Hindlimb muscle (tissue), 1 donor: ENCODE data around the gene ADAMTSL5. TPM values are rescaled to one million over a fixed set of nuclear protein-coding genes. Genes with fewer than 3 reads are reported as not detected.
A peak's percentile ranks its signal among the peaks of the same experiment; 100 is the strongest.
"Not testable (repeated sequence)": the region's sequence is repeated elsewhere in the genome, so short reads cannot be mapped to it uniquely, and the experiment has no call there.

ENCODE experiments used
- DNase-seq: peaks from one replicate; pipeline ENCODE4 v3.0.0-alpha.2; 2013
- polyA plus RNA-seq: library from polyadenylated mRNA; unstranded; fragments of 120-200 nt; gene quantifications from one replicate; pipeline ENCODE4 v1.2.1, GENCODE V29; 2013; ENCODE audit not compliant: insufficient read length

ADAMTSL5 gene
- polyA plus RNA-seq, 1 donor: 17.0 TPM

DNA sequence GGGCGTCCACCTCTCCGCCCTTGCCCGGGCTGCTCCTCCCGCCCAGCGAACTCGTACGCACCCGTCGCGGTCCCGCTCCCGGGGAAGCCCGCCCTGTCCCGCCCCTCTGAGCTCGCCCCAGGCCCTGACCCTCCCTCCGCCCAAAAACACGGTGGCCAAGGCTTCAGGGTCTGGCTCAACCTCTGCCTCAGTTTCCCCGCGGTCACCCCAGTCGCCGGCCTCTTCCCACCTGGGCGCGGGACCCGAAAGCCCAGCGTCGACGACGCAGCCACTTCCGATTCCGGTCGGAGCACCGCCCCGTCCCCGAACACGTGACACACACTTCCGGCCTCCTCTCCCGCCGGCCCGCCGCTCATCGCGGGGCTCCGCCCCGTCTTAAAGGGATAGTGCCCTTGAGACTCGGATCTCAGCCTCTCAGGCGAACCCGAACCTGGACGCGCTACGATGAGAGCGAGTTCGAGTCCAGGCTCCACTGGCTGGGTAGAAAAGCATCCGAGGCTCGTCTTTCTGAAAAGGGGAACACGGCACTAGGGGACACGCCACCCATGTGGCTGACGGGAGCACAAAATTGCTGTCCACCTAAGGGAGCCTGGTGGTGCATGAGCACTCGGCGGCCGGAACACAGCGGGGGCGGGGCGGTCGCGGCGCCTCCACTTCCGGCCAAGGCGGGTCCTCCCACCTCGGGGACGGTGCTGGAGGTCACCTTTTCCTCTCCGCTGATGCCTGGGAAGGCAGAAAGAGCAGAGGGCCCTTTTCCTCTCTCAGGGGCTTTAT lies 33.7 kb downstream of the ADAMTSL5 start, which contains the start of gene C19orf25:
C19orf25 (minus strand) TSS at position 282 of the 774 bp plus-strand sequence. CDS start 312 bp downstream, outside the sequence.
- DNase-seq: peak; percentile 95

DNA sequence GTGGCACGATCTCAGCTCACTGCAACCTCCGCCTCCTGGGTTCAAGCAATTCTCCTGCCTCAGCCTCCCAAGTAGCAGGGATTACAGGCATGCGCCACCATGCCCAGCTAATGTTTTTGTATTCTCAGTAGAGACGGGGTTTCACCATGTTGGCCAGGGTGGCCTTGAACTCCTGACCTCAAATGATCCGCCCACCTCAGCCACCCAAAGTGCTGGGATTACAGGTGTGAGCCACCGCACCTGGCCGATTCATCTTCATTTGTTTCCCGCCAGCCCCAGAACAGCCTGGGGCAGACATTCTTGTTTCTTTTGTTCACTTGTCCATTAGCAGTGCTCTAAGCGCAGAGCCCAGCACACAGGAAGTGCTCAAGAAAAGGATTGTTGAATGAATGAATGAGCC lies 35.8 kb downstream of the ADAMTSL5 start:
- not testable (repeated sequence) for DNase-seq

DNA sequence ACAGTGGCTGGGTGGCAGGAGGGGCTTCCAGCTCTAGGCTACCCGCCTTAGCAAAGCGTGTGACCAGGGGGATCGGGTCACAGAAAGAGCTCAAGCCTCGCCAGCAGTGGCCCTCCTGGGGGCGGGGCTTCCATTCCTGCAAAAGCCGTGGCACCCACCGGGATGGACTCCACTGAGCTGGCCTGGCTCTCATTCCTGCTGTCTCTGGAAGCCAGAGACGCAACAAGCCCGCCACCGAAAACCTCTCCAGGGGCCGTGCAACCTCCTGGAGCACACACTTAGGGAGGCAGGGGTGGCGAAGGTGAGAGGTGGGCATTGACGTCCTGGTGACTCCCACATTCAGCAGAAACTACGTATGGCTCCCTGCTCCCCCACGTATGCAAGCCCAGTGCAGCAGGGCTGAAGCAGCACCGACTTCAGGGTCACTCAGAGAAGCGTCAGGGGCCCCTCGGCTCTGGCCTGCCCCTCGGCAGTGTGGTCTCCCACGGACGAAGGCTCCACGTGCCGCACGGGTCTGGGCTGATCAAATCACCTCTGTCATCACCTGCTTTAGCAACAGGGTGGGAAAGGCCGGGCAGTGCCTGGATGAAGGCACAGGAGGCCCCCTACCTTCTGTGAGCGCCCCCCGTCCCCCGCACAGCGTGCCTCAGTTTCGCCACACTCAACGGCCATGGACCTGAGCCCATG lies 36.9 kb downstream of the ADAMTSL5 start:
- DNase-seq: no peak

DNA sequence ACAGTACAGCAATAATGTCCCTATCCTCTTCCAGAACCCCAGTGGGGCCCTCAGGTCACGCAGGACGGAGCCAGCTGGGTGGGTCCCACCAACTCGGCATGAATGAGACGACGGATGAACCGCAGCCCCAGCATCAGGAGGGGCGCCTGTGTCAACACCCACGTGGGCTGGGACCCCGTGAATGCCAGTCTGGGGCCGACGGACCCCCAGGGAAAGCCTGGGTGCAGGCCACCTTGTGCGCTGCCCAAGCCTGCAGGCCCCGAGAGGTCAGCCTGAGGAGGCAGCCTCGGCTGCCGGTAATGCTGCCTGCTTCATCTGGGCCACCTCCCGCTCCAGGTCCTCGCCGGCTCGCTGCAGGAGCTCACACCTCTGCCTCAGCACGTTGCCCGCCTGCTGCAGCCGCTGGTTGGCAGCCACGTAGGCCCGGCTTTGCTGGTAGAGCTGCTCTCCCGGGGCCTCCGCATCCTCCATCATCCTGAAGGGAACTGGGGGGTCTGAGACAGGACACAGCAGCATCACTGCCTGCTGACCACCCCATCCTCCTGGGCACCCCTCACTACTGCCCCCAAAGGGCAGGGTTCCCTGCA lies 38.0 kb downstream of the ADAMTSL5 start:
- no peak for DNase-seq

DNA sequence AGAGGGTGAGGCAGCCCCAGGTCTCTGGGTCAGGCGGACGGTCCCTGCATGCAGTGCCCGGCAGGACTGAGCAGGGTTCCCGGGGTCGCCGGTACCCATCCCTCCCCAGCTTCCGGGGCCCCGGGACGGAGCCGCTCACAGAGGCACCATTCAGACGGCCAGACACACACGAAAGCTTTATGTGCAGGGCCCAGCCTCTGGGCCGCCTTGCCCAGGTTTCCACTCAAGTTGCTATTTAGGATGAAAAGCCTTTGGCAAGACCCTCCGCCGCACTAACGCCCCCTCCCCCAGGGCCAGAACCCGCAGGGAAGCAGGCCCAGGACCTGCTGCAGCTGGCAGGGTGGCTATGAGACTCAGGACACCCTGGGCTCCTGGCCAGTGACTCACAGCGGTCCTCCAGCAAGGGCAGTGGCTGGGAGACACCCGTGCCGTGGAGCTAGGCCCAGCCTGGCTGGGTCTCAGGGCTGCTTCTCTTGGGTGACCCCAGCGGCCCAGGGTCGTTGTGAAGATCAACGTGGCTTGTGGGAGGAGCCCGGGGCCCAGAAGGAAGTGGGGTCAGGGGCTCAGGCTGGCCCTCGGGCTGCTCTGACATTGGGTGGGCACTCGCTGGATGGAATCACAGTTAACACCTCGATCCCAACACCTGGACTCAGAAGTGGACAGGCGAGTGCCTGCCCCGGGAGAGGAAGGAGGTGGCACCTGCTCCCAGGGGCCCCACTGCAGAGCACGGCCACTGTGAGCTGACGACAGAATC lies 38.6 kb downstream of the ADAMTSL5 start:
- DNase-seq: no peak

DNA sequence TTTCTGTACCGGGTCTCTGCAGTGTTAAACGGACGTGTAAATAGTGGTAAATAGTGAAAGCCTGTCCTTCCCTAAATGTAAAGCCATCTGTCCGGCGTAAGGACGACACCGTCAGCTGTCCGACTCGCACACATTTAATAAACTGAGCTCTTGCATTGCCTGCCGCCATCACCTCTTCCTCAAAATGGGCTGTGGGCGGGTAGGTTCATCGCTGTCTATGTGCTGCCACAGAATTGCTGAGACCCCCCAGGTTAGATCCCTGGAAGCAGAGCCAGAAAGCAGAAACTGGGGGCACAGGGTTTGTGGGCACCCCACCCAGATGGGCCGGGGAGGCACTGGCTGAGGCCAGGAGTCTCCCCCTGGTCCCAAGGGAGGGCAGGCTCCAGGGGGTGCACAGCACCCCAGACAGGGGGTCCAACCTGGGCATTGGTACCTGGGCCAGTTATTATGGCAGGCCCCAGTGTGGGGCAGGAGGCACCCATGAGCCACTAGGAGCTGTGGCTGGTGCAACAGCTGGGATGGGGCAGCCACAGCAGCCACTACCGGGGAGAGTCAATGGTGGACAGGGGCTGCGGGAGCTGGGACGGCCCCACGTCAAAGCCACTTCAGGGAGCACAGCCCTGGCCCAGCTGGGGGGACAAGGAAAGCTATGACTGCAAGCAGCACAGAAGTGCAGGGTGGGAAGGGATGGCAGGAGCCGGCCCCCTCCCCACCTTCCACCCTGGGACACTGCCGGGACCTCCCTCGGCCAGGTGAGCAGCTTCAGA lies 39.6 kb downstream of the ADAMTSL5 start:
- DNase-seq: no peak

DNA sequence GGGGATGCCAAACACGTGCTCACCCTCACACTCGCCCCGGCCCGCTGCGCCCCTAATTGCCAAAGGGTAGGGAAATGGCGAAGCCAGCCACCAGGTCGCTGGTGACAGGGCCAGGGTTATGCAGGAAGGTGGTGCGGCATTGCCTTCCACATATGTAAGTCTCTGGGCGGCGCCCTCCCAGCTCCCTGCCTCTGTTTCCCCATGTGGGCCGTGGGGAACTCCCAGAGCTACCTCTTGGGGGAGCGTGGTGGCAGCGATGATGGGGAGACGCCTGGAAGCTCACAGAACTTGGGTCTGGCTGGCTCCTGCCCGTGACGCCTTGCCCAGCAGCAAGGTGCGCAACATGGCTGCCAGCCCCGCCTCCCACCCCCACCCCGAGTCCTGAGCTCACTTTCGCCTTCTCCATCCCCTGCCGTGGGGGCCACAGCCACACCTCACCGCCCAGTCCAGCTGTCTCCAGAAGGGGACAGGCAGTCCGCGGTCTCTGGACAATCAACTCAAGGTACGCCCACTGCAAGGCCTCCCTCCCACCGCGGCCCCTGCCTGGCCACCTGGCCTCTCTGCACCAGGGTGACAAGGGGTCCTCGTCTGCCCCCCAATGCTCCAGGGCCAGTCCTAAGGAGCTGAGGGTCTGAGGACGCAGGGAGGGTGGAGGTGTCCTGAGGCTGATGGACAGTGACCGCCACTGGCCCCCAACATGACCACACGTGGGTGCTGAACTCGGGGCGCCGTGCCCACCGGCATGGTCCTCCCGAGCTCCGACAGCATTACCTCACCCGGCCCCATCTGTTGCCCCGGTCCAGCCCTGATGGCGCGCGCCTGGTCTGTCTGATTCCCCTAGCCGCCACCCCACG lies 40.4 kb downstream of the ADAMTSL5 start:
- no peak for DNase-seq

DNA sequence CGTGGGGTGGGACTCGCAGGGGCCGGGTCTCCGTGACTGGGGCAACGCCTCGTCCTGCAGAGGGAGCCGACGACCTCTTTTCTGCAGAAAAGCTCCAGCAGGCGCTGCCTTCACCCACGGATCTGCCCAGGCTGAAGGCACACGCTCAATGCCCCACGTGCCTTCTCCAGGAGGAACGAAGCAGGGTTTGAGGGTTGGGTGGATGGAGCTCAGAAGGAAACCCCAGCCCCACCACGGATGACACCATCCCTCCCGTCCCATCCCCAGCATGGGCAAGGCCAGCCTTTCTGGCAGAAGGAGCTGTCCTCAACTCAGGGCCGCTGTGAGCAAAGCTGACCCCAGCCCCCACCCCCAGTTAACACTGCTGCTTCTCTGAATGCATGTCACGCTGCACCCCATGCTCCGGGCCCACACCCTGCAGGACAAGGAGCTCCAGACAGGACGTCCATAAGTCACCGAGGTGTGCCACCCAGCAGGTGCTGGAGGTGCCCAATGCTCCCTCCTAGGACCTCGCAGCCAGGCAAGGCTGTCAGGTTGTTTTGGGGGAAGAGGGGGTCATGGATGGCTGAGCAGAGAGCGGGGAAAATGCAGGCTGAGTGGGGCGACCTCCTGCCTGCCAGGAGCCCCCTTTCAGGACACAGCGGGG lies 41.2 kb downstream of the ADAMTSL5 start:
- DNase-seq: no peak

DNA sequence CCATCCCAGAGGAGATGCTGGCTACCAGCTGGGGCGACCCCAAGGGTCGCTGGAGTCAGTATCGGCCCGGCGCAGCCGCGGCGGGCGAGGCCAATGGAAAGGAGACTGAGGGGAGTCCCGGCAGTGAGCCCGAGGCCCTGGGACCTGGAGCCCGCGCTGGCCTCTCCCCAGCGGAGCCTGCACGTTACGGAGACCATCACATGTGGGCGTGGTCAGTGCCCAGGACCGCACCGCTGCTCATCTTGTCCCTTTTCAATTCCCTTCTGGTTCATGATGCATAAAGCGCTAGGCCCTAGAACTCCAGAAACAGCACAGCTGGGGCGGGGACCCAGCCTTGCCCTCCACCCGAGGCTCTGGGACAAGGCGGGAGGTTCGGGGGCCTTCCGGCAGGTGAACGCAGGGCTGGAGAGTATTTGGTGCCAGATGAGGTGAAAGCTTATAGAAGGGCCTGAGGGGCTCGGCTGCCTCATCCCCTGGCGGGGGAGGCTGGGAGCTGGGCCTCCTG lies 41.8 kb downstream of the ADAMTSL5 start:
- DNase-seq: no peak

DNA sequence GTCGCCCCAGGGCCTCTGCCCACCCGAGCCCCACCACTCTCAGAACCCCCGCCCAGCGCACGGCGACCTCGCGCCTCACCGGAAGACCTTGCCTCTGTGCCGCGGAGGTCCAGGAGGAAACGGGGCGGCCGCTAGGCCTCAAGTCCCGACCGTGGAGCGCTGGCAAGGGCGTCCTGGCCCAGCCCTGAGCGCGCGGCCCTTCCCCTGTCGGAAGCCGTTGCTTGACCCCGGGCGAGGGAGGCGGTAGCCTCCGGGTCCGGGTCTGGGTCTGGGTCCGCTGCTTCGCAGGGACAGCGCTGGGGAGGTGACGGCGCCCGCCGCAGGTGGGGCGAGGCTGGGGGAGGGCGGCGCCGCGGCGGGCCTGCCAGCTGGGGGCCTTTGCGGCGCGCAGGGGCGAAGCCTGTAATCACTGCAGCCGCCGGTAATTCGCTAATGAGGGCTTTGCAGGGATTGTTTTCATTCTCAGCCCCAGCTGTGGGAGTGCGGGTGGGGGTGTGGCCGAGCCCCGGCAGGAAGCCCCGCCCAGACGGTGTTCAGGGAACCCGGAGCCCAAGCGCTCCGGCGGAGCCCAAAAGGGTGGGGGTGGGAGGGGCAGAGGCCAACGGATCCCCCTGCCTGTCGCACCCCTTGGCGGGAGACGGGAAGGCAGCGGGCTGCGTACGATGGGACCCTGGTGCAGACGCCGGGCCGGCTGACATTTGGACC lies 42.4 kb downstream of the ADAMTSL5 start:
- DNase-seq: no peak

DNA sequence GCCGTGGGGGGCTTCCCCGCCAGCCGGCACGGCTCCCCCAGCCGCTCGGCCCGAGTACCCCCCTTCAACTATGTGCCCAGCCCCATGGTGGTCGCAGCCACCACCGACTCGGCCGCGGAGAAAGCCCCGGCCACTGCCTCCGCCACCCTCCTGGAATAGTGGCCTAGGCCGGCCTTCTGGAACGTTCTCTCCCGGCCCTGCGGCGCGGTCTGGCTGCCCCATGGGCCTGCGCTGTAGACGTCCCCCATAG lies 42.8 kb downstream of the ADAMTSL5 start:
- no peak for DNase-seq

DNA sequence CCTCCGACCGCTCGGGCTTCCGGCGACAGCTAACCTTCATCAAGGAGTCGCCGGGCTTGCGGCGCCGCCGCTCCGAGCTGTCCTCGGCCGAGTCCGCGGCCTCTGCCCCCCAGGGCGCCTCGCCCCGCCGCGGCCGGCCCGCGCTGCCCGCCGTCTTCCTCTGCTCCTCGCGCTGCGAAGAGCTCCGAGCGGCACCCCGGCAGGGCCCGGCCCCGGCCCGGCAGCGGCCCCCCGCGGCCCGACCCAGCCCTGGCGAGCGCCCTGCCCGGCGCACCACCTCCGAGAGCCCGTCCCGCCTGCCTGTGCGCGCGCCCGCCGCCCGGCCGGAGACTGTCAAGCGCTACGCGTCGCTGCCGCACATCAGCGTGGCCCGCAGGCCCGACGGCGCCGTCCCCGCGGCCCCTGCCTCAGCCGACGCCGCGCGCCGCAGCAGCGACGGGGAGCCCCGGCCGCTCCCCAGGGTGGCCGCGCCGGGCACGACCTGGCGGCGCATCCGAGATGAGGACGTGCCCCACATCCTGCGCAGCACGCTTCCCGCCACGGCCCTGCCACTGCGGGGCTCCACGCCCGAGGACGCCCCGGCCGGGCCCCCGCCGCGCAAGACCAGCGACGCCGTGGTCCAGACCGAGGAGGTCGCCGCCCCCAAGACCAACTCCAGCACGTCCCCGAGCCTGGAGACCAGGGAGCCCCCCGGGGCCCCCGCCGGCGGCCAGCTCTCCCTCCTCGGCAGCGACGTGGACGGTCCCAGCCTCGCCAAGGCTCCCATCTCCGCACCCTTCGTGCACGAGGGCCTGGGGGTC lies 43.4 kb downstream of the ADAMTSL5 start:
- DNase-seq: no peak

DNA sequence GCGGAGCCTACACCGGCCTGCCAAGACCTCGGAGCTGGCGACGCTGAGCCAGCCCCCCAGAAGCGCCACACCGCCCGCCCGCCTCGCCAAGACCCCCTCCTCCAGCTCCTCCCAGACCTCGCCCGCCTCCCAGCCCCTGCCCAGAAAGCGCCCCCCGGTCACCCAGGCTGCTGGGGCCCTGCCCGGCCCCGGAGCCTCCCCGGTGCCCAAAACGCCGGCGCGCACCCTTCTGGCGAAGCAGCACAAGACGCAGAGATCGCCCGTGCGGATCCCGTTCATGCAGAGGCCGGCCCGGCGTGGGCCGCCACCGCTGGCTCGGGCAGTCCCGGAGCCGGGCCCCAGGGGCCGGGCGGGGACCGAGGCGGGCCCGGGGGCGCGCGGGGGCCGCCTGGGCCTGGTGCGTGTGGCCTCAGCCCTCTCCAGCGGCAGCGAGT lies 44.0 kb downstream of the ADAMTSL5 start:
- DNase-seq: no peak

DNA sequence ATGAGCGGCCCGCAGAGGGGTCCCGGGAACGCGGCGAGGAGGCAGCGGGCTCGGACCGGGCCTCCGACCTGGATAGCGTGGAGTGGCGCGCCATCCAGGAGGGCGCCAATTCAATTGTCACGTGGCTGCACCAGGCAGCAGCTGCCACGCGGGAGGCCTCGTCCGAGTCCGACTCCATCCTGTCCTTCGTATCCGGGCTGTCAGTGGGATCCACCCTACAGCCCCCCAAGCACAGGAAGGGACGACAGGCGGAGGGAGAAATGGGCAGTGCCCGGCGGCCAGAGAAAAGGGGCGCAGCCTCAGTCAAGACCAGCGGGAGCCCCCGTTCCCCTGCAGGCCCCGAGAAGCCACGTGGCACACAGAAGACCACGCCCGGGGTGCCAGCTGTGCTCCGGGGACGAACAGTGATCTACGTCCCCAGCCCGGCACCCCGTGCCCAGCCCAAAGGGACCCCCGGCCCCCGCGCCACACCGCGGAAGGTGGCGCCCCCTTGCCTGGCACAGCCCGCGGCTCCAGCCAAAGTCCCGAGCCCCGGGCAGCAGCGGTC lies 44.5 kb downstream of the ADAMTSL5 start:
- DNase-seq: no peak

DNA sequence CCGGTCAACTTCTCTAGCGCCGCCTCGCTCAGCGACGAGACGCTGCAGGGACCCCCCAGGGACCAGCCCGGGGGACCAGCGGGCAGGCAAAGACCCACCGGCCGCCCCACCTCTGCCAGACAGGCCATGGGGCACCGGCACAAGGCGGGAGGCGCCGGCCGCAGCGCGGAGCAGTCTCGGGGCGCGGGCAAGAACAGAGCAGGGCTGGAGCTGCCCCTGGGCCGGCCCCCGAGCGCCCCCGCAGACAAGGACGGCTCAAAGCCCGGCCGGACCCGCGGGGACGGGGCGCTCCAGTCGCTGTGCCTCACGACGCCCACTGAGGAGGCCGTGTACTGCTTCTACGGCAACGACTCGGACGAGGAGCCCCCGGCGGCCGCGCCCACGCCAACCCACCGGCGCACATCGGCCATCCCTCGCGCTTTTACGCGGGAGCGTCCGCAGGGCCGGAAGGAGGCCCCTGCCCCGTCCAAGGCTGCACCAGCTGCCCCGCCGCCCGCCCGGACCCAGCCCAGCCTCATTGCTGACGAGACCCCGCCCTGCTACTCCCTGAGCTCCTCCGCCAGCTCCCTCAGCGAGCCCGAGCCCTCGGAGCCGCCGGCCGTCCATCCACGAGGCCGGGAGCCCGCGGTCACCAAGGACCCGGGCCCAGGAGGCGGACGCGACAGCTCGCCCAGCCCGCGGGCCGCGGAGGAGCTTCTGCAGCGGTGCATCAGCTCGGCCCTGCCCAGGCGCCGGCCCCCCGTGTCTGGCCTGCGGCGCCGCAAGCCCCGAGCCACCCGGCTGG lies 45.1 kb downstream of the ADAMTSL5 start:
- no peak for DNase-seq

DNA sequence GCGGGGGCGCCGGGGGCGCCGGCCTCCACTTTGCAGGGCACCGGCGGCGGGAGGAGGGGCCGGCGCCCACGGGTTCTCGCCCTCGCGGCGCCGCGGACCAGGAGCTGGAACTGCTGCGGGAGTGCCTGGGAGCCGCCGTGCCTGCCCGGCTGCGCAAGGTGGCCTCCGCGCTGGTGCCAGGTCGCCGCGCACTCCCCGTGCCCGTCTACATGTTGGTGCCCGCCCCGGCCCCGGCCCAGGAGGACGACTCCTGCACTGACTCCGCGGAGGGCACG lies 45.7 kb downstream of the ADAMTSL5 start:
- no peak for DNase-seq

DNA sequence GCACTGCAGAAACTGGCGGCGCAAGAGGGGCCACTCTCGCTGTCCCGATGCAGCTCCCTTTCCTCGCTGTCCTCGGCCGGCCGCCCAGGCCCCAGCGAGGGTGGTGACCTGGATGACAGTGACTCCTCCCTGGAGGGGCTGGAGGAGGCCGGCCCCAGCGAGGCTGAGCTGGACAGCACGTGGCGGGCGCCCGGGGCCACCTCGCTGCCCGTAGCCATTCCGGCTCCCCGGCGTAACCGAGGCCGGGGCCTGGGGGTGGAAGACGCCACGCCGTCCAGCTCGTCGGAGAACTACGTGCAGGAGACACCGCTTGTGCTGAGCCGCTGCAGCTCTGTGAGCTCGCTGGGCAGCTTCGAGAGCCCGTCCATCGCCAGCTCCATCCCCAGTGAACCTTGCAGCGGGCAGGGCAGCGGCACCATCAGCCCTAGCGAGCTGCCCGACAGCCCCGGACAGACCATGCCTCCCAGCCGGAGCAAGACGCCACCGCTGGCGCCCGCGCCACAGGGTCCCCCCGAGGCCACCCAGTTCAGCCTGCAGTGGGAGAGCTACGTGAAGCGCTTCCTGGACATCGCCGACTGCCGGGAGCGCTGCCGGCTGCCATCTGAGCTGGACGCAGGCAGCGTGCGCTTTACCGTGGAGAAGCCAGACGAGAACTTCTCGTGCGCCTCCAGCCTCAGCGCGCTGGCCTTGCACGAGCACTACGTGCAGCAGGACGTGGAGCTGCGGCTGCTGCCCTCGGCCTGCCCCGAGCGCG lies 46.2 kb downstream of the ADAMTSL5 start:
- no peak for DNase-seq
